GM23338 (cell line): ENCODE data around the gene MAGEA2.
"Not testable (repeated sequence)": the region's sequence is repeated elsewhere in the genome, so short reads cannot be mapped to it uniquely, and the experiment has no call there.

Source experiments
- CREB1 ChIP-seq: fragments of 250-450 bp; sonication (Bioruptor Pico); IDR thresholded peaks from 2 replicates; pipeline ENCODE4 v1.5.0; 2020; ENCODE audit warnings: low read depth, mild to moderate bottlenecking, moderate library complexity
- ETS1 ChIP-seq: IDR thresholded peaks from 2 replicates; pipeline ENCODE4 v1.6.1; 2016; ENCODE audit warnings: antibody characterized with exemption
- EZH2 ChIP-seq: fragments of 200-600 bp; sonication (generic); IDR thresholded peaks from one replicate; pipeline ENCODE4 v1.8.0; 2017; ENCODE audit warnings: antibody characterized with exemption, mild to moderate bottlenecking, low read depth; ENCODE audit not compliant: unreplicated experiment
- EZH2phosphoT487 ChIP-seq: fragments of 200-600 bp; sonication (generic); IDR thresholded peaks from one replicate; pipeline ENCODE4 v1.8.1; 2018; ENCODE audit warnings: antibody characterized with exemption; ENCODE audit not compliant: unreplicated experiment
- JUNB ChIP-seq: IDR thresholded peaks from one replicate; pipeline ENCODE4 v1.6.1; 2016; ENCODE audit warnings: antibody characterized with exemption; ENCODE audit not compliant: unreplicated experiment
- NANOG ChIP-seq: IDR thresholded peaks from 2 replicates; pipeline ENCODE4 v1.6.1; 2016; ENCODE audit warnings: antibody characterized with exemption, borderline replicate concordance
- POLR2AphosphoS5 ChIP-seq: IDR thresholded peaks from 2 replicates; pipeline ENCODE4 v1.6.1; 2016; ENCODE audit warnings: antibody characterized with exemption, low read depth
- STAT1 ChIP-seq: IDR thresholded peaks from one replicate; pipeline ENCODE4 v1.6.1; 2016; ENCODE audit warnings: antibody characterized with exemption; ENCODE audit not compliant: unreplicated experiment
- ZNF114 ChIP-seq: fragments of 250-450 bp; sonication (Bioruptor Pico); IDR thresholded peaks from 2 replicates; pipeline ENCODE4 v1.5.0; 2020; ENCODE audit warnings: mild to moderate bottlenecking, moderate library complexity
- ZNF331 ChIP-seq: fragments of 250-450 bp; sonication (Bioruptor Pico); IDR thresholded peaks from 2 replicates; pipeline ENCODE4 v1.5.0; 2020; ENCODE audit warnings: low read depth, mild to moderate bottlenecking, moderate library complexity
- TF ChIP-seq, protein P1 (sequence below), 2 experiments: fragments of 200-600 bp in 1 of 2; sonication (generic) in 1 of 2; conservative IDR thresholded peaks; 2 replicates each; pipeline versions ENCODE4 v1.5.1 to v1.6.1; 2016 to 2017; ENCODE audit warnings: antibody characterized with exemption in 2 of 2, low read depth in 2 of 2, mild to moderate bottlenecking in 2 of 2, moderate library complexity in 1 of 2
- TF ChIP-seq, protein P2 (sequence below): IDR thresholded peaks from one replicate; pipeline ENCODE4 v1.6.1; 2018; ENCODE audit warnings: antibody characterized with exemption; ENCODE audit not compliant: unreplicated experiment
- TF ChIP-seq, protein P3 (sequence below): fragments of 250-450 bp; sonication (Bioruptor Pico); IDR thresholded peaks from 2 replicates; pipeline ENCODE4 v1.5.0; 2020; ENCODE audit warnings: mild to moderate bottlenecking, moderate library complexity

DNA sequence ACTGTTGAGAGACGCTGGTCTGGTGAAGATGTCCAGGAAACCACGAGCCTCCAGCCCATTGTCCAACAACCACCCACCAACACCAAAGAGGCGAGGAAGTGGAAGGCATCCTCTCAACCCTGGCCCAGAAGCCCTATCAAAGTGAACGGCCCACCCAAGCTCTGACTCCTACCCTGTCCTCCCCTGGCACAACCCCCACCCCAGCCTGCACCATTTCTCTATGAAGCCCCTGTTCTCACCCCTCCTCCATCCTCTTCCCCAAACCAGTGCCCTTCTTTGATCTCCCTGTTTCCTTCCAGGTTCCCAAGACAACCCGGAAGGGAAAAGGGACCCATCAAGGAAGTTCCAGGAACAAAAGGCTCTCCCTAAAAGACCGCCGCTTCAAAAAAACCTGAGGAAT, 5.9 kb upstream of the MAGEA2 start:
- TF ChIP-seq, protein P1, sequence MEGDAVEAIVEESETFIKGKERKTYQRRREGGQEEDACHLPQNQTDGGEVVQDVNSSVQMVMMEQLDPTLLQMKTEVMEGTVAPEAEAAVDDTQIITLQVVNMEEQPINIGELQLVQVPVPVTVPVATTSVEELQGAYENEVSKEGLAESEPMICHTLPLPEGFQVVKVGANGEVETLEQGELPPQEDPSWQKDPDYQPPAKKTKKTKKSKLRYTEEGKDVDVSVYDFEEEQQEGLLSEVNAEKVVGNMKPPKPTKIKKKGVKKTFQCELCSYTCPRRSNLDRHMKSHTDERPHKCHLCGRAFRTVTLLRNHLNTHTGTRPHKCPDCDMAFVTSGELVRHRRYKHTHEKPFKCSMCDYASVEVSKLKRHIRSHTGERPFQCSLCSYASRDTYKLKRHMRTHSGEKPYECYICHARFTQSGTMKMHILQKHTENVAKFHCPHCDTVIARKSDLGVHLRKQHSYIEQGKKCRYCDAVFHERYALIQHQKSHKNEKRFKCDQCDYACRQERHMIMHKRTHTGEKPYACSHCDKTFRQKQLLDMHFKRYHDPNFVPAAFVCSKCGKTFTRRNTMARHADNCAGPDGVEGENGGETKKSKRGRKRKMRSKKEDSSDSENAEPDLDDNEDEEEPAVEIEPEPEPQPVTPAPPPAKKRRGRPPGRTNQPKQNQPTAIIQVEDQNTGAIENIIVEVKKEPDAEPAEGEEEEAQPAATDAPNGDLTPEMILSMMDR (conservative IDR thresholded peaks at IDR 0.05; ENCODE audit: low read depth in 2 of 2), result not testable (repeated sequence)
- TF ChIP-seq, protein P2, sequence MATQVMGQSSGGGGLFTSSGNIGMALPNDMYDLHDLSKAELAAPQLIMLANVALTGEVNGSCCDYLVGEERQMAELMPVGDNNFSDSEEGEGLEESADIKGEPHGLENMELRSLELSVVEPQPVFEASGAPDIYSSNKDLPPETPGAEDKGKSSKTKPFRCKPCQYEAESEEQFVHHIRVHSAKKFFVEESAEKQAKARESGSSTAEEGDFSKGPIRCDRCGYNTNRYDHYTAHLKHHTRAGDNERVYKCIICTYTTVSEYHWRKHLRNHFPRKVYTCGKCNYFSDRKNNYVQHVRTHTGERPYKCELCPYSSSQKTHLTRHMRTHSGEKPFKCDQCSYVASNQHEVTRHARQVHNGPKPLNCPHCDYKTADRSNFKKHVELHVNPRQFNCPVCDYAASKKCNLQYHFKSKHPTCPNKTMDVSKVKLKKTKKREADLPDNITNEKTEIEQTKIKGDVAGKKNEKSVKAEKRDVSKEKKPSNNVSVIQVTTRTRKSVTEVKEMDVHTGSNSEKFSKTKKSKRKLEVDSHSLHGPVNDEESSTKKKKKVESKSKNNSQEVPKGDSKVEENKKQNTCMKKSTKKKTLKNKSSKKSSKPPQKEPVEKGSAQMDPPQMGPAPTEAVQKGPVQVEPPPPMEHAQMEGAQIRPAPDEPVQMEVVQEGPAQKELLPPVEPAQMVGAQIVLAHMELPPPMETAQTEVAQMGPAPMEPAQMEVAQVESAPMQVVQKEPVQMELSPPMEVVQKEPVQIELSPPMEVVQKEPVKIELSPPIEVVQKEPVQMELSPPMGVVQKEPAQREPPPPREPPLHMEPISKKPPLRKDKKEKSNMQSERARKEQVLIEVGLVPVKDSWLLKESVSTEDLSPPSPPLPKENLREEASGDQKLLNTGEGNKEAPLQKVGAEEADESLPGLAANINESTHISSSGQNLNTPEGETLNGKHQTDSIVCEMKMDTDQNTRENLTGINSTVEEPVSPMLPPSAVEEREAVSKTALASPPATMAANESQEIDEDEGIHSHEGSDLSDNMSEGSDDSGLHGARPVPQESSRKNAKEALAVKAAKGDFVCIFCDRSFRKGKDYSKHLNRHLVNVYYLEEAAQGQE, result not testable (repeated sequence)
- TF ChIP-seq EZH2phosphoT487; JUNB; EZH2; CREB1 (CRISPR knock-in tag); POLR2AphosphoS5; ETS1; ZNF331 (CRISPR knock-in tag); NANOG; STAT1; ZNF114 (CRISPR knock-in tag): not testable (repeated sequence)
- TF ChIP-seq, protein P3, sequence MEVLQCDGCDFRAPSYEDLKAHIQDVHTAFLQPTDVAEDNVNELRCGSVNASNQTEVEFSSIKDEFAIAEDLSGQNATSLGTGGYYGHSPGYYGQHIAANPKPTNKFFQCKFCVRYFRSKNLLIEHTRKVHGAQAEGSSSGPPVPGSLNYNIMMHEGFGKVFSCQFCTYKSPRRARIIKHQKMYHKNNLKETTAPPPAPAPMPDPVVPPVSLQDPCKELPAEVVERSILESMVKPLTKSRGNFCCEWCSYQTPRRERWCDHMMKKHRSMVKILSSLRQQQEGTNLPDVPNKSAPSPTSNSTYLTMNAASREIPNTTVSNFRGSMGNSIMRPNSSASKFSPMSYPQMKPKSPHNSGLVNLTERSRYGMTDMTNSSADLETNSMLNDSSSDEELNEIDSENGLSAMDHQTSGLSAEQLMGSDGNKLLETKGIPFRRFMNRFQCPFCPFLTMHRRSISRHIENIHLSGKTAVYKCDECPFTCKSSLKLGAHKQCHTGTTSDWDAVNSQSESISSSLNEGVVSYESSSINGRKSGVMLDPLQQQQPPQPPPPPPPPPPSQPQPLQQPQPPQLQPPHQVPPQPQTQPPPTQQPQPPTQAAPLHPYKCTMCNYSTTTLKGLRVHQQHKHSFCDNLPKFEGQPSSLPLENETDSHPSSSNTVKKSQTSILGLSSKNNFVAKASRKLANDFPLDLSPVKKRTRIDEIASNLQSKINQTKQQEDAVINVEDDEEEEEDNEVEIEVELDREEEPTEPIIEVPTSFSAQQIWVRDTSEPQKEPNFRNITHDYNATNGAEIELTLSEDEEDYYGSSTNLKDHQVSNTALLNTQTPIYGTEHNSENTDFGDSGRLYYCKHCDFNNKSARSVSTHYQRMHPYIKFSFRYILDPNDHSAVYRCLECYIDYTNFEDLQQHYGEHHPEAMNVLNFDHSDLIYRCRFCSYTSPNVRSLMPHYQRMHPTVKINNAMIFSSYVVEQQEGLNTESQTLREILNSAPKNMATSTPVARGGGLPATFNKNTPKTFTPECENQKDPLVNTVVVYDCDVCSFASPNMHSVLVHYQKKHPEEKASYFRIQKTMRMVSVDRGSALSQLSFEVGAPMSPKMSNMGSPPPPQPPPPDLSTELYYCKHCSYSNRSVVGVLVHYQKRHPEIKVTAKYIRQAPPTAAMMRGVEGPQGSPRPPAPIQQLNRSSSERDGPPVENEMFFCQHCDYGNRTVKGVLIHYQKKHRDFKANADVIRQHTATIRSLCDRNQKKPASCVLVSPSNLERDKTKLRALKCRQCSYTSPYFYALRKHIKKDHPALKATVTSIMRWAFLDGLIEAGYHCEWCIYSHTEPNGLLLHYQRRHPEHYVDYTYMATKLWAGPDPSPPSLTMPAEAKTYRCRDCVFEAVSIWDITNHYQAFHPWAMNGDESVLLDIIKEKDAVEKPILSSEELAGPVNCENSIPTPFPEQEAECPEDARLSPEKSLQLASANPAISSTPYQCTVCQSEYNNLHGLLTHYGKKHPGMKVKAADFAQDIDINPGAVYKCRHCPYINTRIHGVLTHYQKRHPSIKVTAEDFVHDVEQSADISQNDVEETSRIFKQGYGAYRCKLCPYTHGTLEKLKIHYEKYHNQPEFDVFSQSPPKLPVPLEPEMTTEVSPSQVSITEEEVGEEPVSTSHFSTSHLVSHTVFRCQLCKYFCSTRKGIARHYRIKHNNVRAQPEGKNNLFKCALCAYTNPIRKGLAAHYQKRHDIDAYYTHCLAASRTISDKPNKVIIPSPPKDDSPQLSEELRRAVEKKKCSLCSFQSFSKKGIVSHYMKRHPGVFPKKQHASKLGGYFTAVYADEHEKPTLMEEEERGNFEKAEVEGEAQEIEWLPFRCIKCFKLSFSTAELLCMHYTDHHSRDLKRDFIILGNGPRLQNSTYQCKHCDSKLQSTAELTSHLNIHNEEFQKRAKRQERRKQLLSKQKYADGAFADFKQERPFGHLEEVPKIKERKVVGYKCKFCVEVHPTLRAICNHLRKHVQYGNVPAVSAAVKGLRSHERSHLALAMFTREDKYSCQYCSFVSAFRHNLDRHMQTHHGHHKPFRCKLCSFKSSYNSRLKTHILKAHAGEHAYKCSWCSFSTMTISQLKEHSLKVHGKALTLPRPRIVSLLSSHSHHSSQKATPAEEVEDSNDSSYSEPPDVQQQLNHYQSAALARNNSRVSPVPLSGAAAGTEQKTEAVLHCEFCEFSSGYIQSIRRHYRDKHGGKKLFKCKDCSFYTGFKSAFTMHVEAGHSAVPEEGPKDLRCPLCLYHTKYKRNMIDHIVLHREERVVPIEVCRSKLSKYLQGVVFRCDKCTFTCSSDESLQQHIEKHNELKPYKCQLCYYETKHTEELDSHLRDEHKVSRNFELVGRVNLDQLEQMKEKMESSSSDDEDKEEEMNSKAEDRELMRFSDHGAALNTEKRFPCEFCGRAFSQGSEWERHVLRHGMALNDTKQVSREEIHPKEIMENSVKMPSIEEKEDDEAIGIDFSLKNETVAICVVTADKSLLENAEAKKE, result not testable (repeated sequence)
